ENCODE measurements around the gene RAB4A.

GRCh38 chr1:229282295-229282823 is 11.4 kb downstream of the RAB4A start:
- TF ChIP-seq, protein P1, sequence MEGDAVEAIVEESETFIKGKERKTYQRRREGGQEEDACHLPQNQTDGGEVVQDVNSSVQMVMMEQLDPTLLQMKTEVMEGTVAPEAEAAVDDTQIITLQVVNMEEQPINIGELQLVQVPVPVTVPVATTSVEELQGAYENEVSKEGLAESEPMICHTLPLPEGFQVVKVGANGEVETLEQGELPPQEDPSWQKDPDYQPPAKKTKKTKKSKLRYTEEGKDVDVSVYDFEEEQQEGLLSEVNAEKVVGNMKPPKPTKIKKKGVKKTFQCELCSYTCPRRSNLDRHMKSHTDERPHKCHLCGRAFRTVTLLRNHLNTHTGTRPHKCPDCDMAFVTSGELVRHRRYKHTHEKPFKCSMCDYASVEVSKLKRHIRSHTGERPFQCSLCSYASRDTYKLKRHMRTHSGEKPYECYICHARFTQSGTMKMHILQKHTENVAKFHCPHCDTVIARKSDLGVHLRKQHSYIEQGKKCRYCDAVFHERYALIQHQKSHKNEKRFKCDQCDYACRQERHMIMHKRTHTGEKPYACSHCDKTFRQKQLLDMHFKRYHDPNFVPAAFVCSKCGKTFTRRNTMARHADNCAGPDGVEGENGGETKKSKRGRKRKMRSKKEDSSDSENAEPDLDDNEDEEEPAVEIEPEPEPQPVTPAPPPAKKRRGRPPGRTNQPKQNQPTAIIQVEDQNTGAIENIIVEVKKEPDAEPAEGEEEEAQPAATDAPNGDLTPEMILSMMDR (IDR thresholded peaks at IDR 0.05), result no peak
- TF ChIP-seq POLR2A (IDR thresholded peaks at IDR 0.05), result no peak

Data from Peyer's patch (tissue), 4 donors.